NCI-H510A (cell line): ENCODE measurements around the gene CLRN3.

Source experiments
- DNase-seq: peaks from one replicate; lab custom pipeline; 2025; lab: John Stamatoyannopoulos, UW

Gene CLRN3, protein sequence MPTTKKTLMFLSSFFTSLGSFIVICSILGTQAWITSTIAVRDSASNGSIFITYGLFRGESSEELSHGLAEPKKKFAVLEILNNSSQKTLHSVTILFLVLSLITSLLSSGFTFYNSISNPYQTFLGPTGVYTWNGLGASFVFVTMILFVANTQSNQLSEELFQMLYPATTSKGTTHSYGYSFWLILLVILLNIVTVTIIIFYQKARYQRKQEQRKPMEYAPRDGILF

GRCh38 chr10:127892743-127893142 is at the start of gene CLRN3:
TSS of gene CLRN3 (minus strand) at chr10:127892941. CDS start at chr10:127892784, 157 bp downstream.
- DNase-seq: no peak

GRCh38 chr10:127940866-127941640 is 48.3 kb upstream of the CLRN3 start:
- no peak for DNase-seq

DNA sequence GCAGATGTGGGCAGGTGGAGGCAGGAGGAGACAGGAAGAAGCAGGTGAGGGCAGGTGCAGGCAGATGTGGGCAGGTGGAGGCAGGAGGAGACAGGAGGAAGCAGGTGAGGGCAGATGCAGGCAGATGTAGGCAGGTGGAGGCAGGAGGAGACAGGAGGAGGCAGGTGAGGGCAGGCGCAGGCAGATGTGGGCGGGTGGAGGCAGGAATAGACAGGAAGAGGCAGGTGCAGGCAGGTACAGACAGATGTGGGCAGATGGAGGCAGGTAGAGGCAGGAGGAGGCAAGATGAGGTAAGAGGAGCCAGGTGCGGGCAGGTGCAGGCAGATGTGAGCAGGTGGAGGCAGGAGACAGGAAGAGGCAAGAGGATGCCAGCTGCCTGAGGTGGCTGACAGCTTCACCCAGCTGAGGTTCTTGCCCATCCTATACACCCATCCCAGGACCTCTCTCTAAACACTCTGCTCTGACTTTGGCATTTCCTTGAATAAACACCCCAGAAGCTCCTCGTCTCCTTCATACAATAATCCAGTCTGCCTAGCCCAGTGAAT is 47.1 kb upstream of the CLRN3 start:
- DNase-seq: no peak

- DNase-seq: no peak
These were observed 45.2 kb upstream of the CLRN3 start for GRCh38 chr10:127937915-127938463.

- DNase-seq: no peak
These were observed 44.3 kb upstream of the CLRN3 start for GRCh38 chr10:127937069-127937468.

- no peak for DNase-seq
These were observed 42.4 kb upstream of the CLRN3 start for GRCh38 chr10:127935071-127935561.

DNA sequence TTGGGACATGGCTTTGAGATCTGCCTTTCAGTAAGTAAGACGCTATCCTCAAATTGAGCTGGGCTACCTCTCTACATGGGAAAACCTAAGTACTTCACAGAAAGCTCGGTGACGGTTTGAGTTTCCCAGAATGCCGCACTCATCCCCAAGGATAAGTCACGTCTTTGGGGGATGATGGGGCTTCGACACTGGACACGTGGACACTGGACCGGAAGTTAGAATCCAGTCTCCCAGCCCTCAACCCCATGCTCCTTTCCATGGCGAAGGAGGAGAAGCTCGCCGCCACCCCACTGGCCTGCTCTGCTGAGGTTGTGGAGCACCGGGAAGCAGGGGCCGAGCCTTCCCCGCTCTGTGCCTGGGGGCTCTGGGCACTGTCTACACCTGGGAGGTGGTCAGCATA is 41.6 kb upstream of the CLRN3 start:
- DNase-seq: no peak

DNA sequence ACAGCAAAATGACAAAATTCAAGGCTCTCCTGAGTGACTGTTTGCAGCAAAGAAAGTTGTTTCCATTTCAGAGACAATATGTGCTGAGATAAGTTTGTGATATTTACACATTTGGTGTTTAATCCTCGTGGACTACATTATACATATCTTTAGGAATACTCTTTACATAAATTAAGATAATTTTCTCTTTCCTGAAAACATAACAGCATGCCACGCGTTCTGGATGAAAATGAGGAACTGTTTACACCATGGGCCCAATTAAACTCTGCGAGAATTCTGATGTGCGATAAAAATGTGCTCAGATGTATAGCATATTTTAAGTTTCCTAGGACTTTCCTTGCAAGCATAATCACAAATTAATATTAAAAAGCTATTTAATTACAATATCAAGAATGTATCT is 40.5 kb upstream of the CLRN3 start:
- DNase-seq: no peak

- DNase-seq: no peak
These were observed 40.0 kb upstream of the CLRN3 start for GRCh38 chr10:127932521-127933270.

DNA sequence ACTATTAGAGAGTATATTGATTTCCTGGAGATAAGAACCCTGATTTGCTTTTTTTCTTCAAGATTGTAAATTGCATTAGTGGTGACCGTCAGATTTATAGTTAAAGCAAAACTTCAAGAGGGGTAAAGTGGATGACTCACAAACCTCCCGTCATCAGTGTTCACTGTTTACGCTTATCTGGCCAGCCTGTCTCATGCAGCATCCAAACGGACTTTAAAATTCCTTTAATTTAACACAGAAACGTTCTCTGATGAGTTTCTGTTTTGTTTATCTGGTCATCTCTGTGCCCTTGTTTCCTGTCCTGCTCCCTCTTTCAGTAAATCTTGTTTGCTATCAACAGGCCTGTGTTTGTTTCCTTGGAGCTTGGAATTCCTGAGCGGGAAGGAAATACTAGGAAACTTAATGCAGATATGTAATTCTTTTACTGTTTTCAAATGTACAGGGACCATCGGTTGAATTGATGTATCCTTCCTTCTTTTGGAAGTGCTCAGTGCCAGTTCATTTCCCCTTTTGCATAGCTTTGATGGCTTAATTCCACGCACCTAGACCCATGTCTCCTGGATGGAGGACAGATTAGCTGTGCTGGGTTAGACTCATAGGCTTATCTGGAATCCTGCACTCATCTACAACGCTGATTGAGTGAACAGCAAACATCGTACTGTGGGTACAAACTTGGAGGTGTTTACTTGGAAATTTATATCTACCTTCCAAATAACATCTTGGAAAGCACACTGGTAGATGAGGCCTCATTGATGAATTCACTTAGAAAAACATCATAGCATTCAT is 35.5 kb upstream of the CLRN3 start:
- no peak for DNase-seq

GRCh38 chr10:127926455-127926854 is 33.7 kb upstream of the CLRN3 start:
- DNase-seq: no peak

GRCh38 chr10:127925471-127926207 is 32.9 kb upstream of the CLRN3 start:
- no peak for DNase-seq

DNA sequence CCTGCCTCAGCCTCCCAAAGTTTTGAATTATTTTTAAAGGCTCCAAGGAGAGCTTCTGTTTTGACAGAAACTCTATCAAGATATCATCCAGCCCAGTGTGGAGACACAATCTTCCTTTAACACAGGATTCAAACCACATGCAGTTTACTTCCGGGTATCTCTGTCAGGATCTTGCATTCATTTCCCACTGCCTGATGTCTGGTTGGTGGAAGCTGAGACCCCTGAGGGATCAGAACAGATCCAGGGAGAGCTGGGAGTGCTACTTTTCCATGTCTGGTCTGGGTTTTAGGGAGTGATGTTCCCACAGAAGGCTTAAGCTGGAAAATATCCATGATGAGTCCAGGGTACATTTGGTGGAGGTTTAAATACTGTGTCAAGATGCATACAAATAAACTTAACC is 30.9 kb upstream of the CLRN3 start:
- no peak for DNase-seq

DNA sequence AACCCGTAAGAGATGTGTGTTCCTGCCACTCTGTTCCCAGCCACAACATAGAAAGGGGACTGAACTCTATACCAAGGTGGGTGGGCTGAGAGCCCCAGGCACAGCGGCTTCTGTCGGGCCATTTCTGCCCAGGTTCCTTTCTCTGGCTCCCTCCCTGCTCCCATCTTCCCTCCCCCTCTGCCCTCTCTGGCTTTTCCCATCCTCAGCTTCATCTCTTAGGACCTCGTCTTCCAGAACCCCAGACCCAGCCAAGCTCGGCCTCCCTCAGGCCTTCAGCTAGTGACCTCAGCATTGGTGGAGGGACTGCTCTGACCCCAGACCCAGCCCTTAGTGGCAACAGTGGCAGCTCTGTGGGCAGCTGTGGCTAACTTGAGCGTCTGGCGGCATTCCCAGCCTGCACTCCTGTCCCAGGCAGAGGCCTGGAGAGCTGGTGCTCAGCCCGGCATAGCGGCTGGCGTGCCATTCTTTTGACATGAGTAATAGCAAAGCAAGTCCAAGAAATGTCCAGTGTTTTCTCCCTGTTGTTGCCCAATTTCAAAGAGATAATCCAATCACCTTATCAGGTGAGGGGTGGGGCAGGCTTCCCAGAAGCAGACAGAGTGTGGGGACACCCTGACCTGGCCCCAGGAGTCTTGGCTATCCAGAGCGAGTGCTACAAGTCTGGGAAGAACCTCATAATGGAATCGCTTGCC is 30.1 kb upstream of the CLRN3 start:
- DNase-seq: no peak

GRCh38 chr10:127922206-127922605 is 29.5 kb upstream of the CLRN3 start:
- no peak for DNase-seq

GRCh38 chr10:127921753-127922145 is 29.0 kb upstream of the CLRN3 start:
- no peak for DNase-seq

DNA sequence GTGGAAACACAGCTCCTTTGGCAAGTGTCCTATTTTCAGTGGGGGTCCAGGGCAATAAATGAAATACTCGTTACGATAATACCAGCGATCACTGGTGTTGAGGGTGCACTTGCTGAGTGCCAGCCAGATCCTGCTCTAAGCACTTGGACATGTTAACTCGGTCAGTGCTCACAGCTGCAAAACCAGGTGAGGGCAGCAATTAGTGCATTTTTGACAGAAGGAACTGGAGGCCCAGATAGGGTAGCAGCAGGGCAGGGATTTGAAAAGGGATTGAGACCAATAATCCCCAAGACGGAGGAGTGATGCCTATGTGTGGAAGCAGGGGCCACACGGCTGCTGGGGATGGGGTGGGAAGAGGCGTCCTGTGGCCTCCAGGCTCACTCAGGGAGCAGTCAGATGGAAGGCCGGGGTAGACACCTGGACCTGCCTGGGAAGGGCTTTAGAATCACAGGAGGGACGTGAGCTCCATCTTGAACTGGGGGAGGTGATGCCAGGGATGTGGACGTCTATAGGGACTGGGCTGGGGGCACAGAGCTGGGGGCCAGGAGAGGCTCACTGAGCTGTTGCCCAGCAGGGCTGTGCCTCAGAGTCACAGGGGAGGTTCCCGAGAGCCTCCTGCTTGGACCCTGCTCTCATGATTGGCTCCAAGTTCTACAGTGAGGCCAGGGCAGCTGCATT is 28.5 kb upstream of the CLRN3 start:
- no peak for DNase-seq

GRCh38 chr10:127920306-127921074 is 27.7 kb upstream of the CLRN3 start:
- DNase-seq: no peak
